Measurements from ENCODE around the gene C2CD2. TPM values are rescaled to one million over a fixed set of nuclear protein-coding genes. Genes with fewer than 3 reads are reported as not detected.

The C2CD2 gene
- total and polyA plus RNA-seq, 10 of the 15 experiments (the other 5 are each of a cell fraction or from before 2014, with no cell fraction given) = 2.2 to 30.9 (median 9.9) TPM

- Histone ChIP-seq H3K27me3 (replicated peaks in 1 of 2; ENCODE audit: control insufficient read depth in 2 of 2, insufficient read depth in 2 of 2, low read length in 1 of 2) (no peaks in the 10 kb centered on the region), H4K20me1 (ENCODE audit: control insufficient read depth, insufficient read depth) (no peaks in the 10 kb centered on the region), H3K36me3 (ENCODE audit: control insufficient read depth in 2 of 2, insufficient read depth in 2 of 2, low read length in 1 of 2) (no peaks in the 10 kb centered on the region; a peak in 1 of 4 replicates), H3K4me3 (peak overlapping the region; percentile 81), H3K4me2 (ENCODE audit: control insufficient read depth, insufficient read depth) (peak overlapping the region; percentile 97), H3K79me2 (ENCODE audit: control insufficient read depth, insufficient read depth, low read length) (peaks cover 46% of the 10 kb centered on the region), H3K27ac (ENCODE audit: control insufficient read depth, insufficient read depth) (peak overlapping the region; percentile 99), H3K9me3 (replicated peaks; ENCODE audit: control insufficient read depth, insufficient read depth, low read length) (no peaks in the 10 kb centered on the region), H3K4me1 (ENCODE audit: control insufficient read depth, insufficient read depth, low read length) (peaks cover 62% of the 10 kb centered on the region), H2AFZ (ENCODE audit: control insufficient read depth, low read depth, low read length) (no peak overlapping the region), H3K9ac (ENCODE audit: control insufficient read depth, insufficient read depth, low read length) (peak overlapping the region; percentile 64)
- POLR2A ChIA-PET = interaction anchor here (1.0 to 5.5 kb wide), 3 partner anchors 45 to 139 kb away, joined by 3 to 28 read pairs (median 13); partner anchors contain the start of genes PRDM15 and ZBTB21
- TF ChIP-seq SIX5 (IDR thresholded peaks at IDR 0.05; ENCODE audit: low read depth, low read length, severe bottlenecking) (no peak), EP300 (IDR thresholded peaks at IDR 0.05; ENCODE audit: borderline replicate concordance in 1 of 2, control insufficient read depth in 1 of 2, low read depth in 2 of 2, low read length in 2 of 2) (0 out of 4 replicates have a peak, but pooled peaks of 1 of the 2 experiments have one; percentile 9), KAT2A (conservative IDR thresholded peaks at IDR 0.05; ENCODE audit: control insufficient read depth, low read depth, low read length) (no peak), RAD21 (IDR thresholded peaks at IDR 0.05; ENCODE audit: insufficient read depth, low read depth, low read length) (no peak), MLLT1 (IDR thresholded peaks at IDR 0.05) (peak; percentile 80; the same call in 1 of the 2 replicates), E4F1 (IDR thresholded peaks at IDR 0.05; ENCODE audit: borderline replicate concordance, partially characterized antibody) (no peak)
- RAD21 ChIA-PET (ENCODE audit: unreplicated experiment) = interaction anchor here (0.9 to 2.9 kb wide), 12 partner anchors 14 to 184 kb away, joined by 3 to 11 read pairs (median 4); partner anchors contain the start of gene ZBTB21
- DNase-seq (ENCODE audit: low read depth, low spot score) (no peak), FAIRE-seq (no peak), ATAC-seq (no peak)
- in situ Hi-C loops (cut with MboI) (no loop called here), intact Hi-C loops (cut with micrococcal nuclease; ENCODE audit: unreplicated experiment) (loop anchor here (5.0 to 10.0 kb wide), 2 partner anchors 37 to 190 kb away; no protein-coding TSS in a partner anchor)
- CTCF ChIA-PET = interaction anchor here (0.8 to 4.9 kb wide), 4 partner anchors 81 to 193 kb away, joined by 3 to 15 read pairs (median 10); no protein-coding TSS in a partner anchor
- no TSS peak for BruUV-seq (replicated peaks)
- 59% methylated on average over 6 of the region's 6 CpGs for WGBS (ENCODE audit: insufficient coverage, insufficient replicate concordance, low lambda C conversion rate, missing lambda C conversion rate)
- SMC1A ChIA-PET (ENCODE audit: uncharacterized antibody, unreplicated experiment) = interaction anchor here (0.9 to 5.3 kb wide), 10 partner anchors 8 to 191 kb away, joined by 3 to 51 read pairs (median 4); partner anchors contain the start of gene PRDM15
These were observed 29.5 kb downstream of the C2CD2 start for GRCh38 chr21:41924368-41924754.

Measured in GM12878 (cell line).